GM18505 (cell line): Measurements from ENCODE around the gene CABLES2.

Experiments used
- ATAC-seq: cut with Tn5 transposase; IDR thresholded peaks from one replicate; pipeline ENCODE4 v1.9.1; 2021; ENCODE audit not compliant: unreplicated experiment
- POLR2A ChIP-seq: IDR thresholded peaks from 4 replicates; pipeline ENCODE4 v1.6.1; 2011; ENCODE audit warnings: borderline replicate concordance; ENCODE audit not compliant: insufficient read depth, insufficient read length; ENCODE audit errors: extremely low read depth

CABLES2 gene

GRCh38 chr20:62353289-62354030 lies 53.6 kb downstream of the CABLES2 start:
- TF ChIP-seq POLR2A, result no peak
- no peak for ATAC-seq

GRCh38 chr20:62352402-62353288 lies 54.4 kb downstream of the CABLES2 start:
- ATAC-seq, result no peak
- TF ChIP-seq POLR2A, result no peak

GRCh38 chr20:62351469-62352401 lies 55.4 kb downstream of the CABLES2 start:
- no peak for ATAC-seq
- TF ChIP-seq POLR2A, result no peak

- TF ChIP-seq POLR2A, result no peak
- ATAC-seq, result no peak
Observed at GRCh38 chr20:62350629-62351422, 56.3 kb downstream of the CABLES2 start.

- TF ChIP-seq POLR2A, result no peak
- ATAC-seq, result no peak
Observed at GRCh38 chr20:62350098-62350628, 56.9 kb downstream of the CABLES2 start.

GRCh38 chr20:62349556-62350097 lies 57.5 kb downstream of the CABLES2 start:
- no peak for ATAC-seq
- no peak for TF ChIP-seq POLR2A

- ATAC-seq, result no peak
- TF ChIP-seq POLR2A, result no peak
Observed at GRCh38 chr20:62348604-62349003, 58.5 kb downstream of the CABLES2 start.

- no peak for ATAC-seq
- TF ChIP-seq POLR2A, result no peak
Observed at GRCh38 chr20:62347445-62347844, 59.6 kb downstream of the CABLES2 start.

- no peak for ATAC-seq
- TF ChIP-seq POLR2A, result no peak
Observed at GRCh38 chr20:62347151-62347404, 60.0 kb downstream of the CABLES2 start.

- no peak for TF ChIP-seq POLR2A
- ATAC-seq, result no peak
Observed at GRCh38 chr20:62346398-62347150, 60.5 kb downstream of the CABLES2 start.

- no peak for ATAC-seq
- TF ChIP-seq POLR2A, result no peak
Observed at GRCh38 chr20:62345681-62346370, 61.3 kb downstream of the CABLES2 start.
